Activated naive CD4-positive, alpha-beta T cell (primary cell): ENCODE results near the gene CABLES1.
"Not testable (repeated sequence)": the region's sequence is repeated elsewhere in the genome, so short reads cannot be mapped to it uniquely, and the experiment has no call there.

ENCODE experiments used
- DNase-seq, 4 experiments: peaks; one replicate each; lab custom pipeline; 2025; lab: John Stamatoyannopoulos, UW

CABLES1 gene

GRCh38 chr18:23142251-23142929, 7.1 kb downstream of the CABLES1 start:
- DNase-seq, result no peak

DNA sequence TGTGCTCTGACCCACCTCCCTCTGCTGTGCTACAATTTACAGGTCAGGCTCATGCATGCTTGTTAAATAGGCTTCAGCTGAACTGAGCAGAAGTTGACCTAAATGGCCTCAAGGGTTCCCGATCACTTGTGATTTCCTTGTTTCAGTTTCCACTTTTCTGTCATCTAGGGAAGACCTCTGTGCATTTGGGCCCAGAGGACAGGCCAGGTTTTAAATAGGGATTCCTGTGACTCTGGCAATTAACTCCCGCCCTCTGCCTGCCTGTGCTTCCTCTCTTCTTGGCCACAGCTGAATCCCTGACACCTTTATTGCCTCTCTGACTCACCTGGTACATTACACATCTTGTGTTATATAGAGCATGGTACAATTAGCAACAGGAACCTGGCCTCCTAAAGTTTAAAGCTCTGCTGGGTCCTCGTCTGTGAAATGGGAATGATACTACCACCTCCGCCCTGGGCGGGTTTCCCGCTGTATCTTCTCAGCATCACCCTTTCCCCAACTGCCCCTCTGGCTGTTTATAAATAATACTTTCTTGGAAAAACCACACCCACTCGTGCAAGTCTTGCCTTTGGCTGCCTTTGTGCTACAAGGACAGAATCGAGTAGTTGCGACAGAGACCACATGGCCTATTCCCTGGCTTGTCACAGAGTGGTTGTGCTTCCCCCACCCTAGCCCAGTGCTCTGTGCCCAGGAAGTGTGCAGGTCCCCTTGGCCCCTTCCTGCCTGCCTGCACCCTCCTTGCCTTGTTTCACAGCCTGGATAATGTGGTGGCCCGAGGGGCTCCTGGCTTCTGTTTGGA, 7.9 kb downstream of the CABLES1 start:
- DNase-seq, result no peak

DNA sequence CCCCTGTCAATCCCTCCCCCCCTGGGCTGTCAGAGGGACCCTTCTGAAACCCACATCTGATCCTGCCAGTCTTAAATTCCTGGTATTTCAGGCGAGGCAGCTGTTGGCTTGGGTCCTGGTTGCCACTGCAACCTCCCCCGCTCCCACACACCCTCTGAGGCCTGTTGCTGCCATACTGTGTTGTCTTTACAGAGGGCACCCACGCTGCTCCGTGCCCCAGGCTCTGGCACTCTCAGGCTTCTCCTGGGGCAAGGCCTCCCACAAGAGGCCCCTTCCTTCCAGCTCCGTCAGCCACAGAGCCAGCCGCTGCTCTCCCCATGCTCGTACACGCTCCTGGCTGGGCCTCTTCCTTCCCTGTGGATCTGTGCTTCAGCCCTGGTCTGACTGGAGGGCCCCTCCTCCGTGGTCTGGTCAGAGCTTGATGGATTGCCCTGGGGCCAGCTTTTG, 8.6 kb downstream of the CABLES1 start:
- DNase-seq, result no peak

- no peak for DNase-seq
Observed at GRCh38 chr18:23144640-23145039, 9.4 kb downstream of the CABLES1 start.

DNA sequence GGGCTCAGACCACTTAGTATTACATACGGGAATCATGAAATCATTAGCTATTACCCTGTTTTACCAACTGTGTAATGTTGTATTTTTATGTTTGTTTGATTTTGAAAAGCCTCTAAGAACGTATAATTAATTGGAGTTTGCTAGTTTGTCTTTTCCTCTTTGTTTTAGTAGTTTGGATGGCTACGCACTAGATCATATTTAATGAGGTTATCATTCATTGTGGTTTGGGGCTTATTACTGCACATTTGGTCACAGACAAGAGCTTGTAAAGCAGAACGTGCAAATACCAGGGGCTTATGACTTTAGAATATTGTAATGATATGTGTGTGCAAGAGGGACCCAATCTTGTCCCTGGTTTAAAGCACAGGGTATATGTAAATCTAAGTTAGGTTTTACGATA, 10.3 kb downstream of the CABLES1 start:
- DNase-seq, result no peak

DNA sequence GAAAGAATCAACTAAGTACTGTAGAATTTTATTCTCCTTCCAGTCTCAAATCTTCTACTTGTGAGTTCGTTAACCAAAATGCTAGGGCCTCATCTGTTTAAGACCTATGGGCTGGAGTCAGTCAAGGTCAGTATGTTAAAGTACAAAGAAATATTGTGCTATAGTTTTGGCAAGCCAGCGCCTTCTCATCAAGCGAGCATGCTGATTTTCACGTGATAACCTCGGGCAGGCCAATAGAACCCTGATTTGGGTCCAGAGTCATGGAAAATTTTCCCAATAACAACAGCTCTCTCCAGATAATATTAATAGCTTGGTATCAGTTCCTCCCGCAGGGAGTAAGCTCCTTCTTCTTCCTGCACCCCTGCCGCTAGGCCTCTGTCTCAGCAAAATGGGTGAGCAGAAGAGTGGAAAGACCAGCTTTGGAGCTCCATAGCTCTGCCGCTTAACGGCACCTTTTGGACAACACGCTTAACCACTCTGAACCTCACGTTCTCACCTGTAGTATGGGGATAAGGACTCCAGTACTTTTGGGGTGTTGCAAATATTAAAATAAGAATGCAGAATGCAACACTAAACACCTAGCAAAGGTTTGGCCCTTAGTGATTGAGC, 11.7 kb downstream of the CABLES1 start:
- DNase-seq, result no peak

DNA sequence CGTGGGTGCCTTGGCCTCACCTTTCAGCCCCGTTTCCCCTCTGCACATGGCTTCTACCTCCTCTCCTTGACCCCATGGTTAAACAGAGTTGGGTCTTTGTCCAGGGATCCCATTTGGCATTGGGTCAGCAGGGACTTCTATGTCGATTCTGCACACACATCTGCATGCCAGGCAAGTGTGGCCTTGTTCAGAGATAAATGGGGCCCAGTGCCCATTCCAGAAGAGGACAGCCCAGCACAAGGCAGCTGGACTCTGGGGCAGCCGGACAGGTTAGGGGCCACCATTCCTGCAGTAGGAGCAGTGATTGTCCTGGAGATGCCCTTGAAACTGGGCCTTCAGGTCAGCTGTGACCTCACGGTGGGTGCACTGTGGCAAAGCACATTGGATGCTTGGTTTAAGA, 13.1 kb downstream of the CABLES1 start:
- DNase-seq, result no peak

DNA sequence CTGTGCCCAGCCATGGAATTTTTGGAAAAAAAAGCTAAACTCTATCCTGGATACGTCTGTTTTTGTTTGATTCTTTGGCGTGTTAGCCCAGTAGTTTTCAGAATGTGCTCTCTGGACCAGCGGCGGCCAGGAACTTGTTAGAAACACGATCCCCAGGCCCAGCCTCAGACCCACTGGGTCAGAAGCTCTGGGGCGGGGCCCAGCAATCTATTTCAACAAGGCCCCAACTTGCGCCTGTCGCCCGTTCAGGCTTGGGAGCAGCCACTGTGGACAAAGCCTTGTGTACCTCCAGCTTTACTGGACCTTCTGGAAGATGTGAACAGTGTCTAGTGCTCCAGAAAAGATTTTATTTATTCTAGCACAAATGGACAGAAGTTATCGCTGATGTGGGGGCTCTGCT, 14.3 kb downstream of the CABLES1 start:
- no peak for DNase-seq

DNA sequence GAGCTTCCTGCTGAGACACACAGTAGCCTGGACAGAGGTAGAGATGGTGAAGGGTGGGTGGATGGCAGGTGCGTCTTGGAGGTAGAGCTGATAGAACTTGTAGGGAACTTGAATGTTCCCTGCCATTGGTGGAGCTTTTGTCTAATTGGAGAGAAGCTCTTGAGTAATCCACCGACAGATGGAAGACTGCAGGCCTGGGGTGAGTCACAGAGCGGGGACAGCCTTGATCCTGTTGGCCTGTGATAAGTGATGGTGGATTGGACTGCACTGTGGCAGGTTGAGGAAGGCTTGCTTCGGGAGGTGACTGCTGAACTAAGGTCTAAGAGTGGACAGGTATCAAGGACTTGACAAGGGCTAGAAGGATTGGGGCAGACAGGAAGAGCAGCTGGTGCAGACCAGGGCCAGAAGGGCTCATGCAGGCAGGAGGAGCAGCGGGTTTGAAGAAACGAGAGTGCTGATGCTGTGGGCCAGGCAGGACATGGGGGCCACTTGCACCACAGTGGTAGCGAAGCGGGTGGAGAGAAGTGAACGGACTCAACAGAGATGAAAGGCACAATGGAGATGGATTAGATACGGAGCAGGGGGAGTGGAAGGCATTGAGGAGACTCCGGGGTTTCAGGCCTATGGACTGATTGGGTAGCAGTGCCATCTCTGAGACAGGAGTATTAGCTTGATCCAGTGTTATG, 16.3 kb downstream of the CABLES1 start:
- DNase-seq, result no peak

GRCh38 chr18:23154030-23154429, 18.7 kb downstream of the CABLES1 start:
- no peak for DNase-seq

GRCh38 chr18:23154823-23155500, 19.7 kb downstream of the CABLES1 start:
- DNase-seq, result no peak

DNA sequence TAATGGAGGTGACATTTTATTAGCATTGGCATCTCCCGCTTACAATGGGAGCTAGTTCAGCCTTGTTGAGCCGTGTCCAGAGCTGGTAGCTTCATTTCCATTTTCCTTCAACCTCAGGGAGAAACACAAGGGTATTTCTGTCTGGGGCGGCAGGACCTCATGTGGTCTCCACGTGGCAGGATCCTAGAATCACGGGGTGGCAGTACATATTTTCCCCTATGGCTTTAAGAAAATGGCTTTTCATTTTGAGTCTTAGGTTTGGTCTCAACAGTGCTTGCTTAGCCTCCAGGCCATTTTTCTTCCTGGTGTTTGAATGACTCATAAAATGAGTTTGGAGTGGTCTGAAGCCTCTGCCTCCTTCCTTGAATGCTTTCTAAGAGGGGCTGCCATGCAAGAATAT, 20.3 kb downstream of the CABLES1 start:
- no peak for DNase-seq

- DNase-seq, result no peak
Observed at GRCh38 chr18:23156134-23156533, 20.8 kb downstream of the CABLES1 start.

DNA sequence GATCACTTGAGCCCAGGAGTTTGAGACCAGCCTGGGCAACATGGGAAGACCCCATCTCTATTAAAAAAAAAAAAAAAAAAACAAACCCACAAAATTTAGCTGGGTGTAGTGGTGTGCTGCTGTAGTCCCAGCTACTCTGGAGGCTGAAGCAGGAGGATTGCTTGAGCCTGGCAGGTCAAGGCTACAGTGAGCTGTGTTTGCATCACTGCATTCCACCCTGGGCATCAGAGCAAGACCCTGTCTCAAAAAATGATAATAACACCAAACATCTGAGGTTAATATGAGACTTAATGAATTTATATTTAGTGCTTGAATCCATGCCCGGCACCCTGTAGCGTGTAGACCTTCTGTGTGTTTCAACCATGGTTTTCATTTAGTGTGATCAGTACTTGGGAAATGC, 22.8 kb downstream of the CABLES1 start:
- DNase-seq, result no peak

GRCh38 chr18:23158884-23159283, 23.6 kb downstream of the CABLES1 start:
- not testable (repeated sequence) for DNase-seq

GRCh38 chr18:23159344-23159743, 24.1 kb downstream of the CABLES1 start:
- no peak for DNase-seq

GRCh38 chr18:23162473-23162872, 27.2 kb downstream of the CABLES1 start:
- no peak for DNase-seq

DNA sequence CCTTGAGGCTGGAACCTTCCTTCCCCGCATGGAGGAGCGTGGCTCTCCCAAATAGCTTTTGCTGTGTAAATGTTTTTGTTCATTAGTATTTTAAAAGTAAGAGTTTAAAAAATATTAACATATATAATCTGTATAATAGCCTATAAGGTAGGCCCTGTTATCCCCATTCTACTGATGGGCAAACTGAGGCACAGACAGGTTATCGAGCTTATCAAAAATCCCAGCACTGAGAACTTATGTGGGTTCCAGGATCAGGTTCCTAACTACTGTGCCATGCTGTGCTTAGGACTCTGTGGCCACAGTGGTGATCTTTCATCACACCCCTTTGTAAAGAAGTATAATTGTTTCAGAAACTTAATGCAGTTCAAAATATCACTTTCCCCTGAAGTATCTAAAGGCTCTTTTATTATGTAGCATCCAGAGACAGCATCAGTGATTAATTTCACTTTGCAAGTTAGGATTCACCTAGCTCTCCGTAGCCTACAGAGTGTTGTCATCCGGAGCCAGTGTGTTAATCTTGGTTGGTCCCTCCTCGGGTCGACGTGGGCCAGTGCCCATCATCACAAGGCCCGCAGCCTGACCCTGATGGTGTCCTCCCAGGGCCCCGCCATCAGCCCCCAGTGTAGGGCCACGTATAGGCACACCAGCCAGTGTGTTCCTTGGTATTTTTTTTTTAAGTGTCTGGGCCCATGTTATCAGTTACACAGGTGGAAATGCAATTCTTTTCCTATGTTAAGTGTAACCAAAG, 28.7 kb downstream of the CABLES1 start:
- no peak for DNase-seq

- no peak for DNase-seq
Observed at GRCh38 chr18:23165271-23166068, 30.2 kb downstream of the CABLES1 start.

GRCh38 chr18:23166891-23167541, 31.7 kb downstream of the CABLES1 start:
- no peak for DNase-seq
